GM19438 (cell line): ENCODE data around the gene ZC2HC1B.

Experiments
- ATAC-seq: cut with Tn5 transposase; IDR thresholded peaks from one replicate; pipeline ENCODE4 v1.9.1; 2021; ENCODE audit warnings: low read depth; ENCODE audit not compliant: unreplicated experiment

The ZC2HC1B gene

GRCh38 chr6:143959927-143960326, 95.7 kb downstream of the ZC2HC1B start:
- ATAC-seq: no peak

- no peak for ATAC-seq
Observed at GRCh38 chr6:143961066-143961465, 96.8 kb downstream of the ZC2HC1B start.

- ATAC-seq: no peak
Observed at GRCh38 chr6:143961886-143962878, 97.9 kb downstream of the ZC2HC1B start.

GRCh38 chr6:143963158-143963919, 99.1 kb downstream of the ZC2HC1B start:
- ATAC-seq: no peak

GRCh38 chr6:143964674-143965081, 100.4 kb downstream of the ZC2HC1B start:
- no peak for ATAC-seq

- ATAC-seq: no peak
Observed at GRCh38 chr6:143965503-143966171, 101.4 kb downstream of the ZC2HC1B start.

GRCh38 chr6:143966312-143966711, 102.0 kb downstream of the ZC2HC1B start:
- ATAC-seq: no peak

- ATAC-seq: no peak
Observed at GRCh38 chr6:143967706-143968376, 103.6 kb downstream of the ZC2HC1B start.

GRCh38 chr6:143969077-143969476, 104.8 kb downstream of the ZC2HC1B start:
- no peak for ATAC-seq

- ATAC-seq: no peak
Observed at GRCh38 chr6:143970456-143971218, 106.4 kb downstream of the ZC2HC1B start.

- no peak for ATAC-seq
Observed at GRCh38 chr6:143971482-143972205, 107.4 kb downstream of the ZC2HC1B start.

GRCh38 chr6:143973097-143973966, 109.1 kb downstream of the ZC2HC1B start:
- no peak for ATAC-seq

GRCh38 chr6:143974089-143974488, 109.8 kb downstream of the ZC2HC1B start:
- no peak for ATAC-seq

GRCh38 chr6:143976806-143977349, 112.6 kb downstream of the ZC2HC1B start:
- no peak for ATAC-seq

- no peak for ATAC-seq
Observed at GRCh38 chr6:143980921-143981320, 116.6 kb downstream of the ZC2HC1B start.

GRCh38 chr6:143982968-143983367, 118.7 kb downstream of the ZC2HC1B start:
- ATAC-seq: no peak

- ATAC-seq: no peak
Observed at GRCh38 chr6:143984666-143985065, 120.4 kb downstream of the ZC2HC1B start.
